Fibroblast of mammary gland (primary cell): ENCODE measurements around the gene KMT5B.
A peak's percentile ranks its signal among the peaks of the same experiment; 100 is the strongest.

ENCODE experiments used
- DNase-seq: peaks from one replicate; pipeline ENCODE4 v3.0.0-alpha.2; 2010; ENCODE audit warnings: low read depth
- H3K4me3 ChIP-seq: 2 replicates; pipeline ENCODE4 v1.5.1; 2011; ENCODE audit warnings: low read depth, mild to moderate bottlenecking, low read length, moderate library complexity; ENCODE audit not compliant: control insufficient read depth
- TF ChIP-seq, protein P1 (sequence below): conservative IDR thresholded peaks from 2 replicates; pipeline ENCODE4 v1.5.1; 2011; ENCODE audit warnings: low read depth, low read length, inconsistent platforms; ENCODE audit not compliant: control insufficient read depth, insufficient read depth

The KMT5B gene

DNA sequence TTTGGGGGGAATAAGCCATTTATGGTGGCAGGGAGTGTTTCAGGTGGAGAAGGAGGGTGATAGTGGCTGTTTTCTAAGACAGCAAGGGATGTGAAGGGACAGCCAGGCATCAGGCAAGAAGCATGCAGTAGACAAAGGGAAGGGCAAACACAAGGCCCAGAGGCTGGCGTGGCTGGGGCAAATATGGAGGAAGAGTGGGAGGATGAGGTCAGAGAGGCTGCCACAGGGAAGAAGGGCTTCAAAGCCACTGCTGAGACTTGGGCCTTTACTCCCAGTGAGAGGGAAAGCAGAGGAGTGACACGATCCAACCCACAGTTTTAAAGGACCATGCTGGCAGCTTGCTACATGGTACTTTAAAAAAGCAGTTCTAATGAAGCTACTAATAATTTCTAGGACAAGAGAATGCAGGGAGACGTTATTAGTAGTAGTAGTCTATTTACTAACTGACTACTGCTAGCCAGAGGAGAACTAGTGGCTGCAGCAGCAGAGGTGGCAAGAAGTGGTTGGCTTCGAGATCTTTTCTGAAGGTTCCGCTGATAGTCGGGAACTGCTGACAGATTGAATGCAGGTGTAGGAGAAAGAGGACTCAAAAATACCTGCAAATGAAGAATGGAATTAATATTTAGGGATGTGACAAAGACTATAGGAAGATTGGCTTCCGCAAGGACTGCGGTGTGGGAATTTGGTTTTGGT lies 13.7 kb downstream of the KMT5B start:
- TF ChIP-seq, protein P1, sequence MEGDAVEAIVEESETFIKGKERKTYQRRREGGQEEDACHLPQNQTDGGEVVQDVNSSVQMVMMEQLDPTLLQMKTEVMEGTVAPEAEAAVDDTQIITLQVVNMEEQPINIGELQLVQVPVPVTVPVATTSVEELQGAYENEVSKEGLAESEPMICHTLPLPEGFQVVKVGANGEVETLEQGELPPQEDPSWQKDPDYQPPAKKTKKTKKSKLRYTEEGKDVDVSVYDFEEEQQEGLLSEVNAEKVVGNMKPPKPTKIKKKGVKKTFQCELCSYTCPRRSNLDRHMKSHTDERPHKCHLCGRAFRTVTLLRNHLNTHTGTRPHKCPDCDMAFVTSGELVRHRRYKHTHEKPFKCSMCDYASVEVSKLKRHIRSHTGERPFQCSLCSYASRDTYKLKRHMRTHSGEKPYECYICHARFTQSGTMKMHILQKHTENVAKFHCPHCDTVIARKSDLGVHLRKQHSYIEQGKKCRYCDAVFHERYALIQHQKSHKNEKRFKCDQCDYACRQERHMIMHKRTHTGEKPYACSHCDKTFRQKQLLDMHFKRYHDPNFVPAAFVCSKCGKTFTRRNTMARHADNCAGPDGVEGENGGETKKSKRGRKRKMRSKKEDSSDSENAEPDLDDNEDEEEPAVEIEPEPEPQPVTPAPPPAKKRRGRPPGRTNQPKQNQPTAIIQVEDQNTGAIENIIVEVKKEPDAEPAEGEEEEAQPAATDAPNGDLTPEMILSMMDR = no peak
- DNase-seq = no peak
- H3K4me3 ChIP-seq = no peak overlapping the region

GRCh38 chr11:68196219-68196618 lies 16.9 kb downstream of the KMT5B start:
- TF ChIP-seq, protein P1 = no peak
- no peak overlapping the region for H3K4me3 ChIP-seq
- no peak for DNase-seq

- H3K4me3 ChIP-seq = no peak overlapping the region
- TF ChIP-seq, protein P1 = no peak
- DNase-seq = no peak
These were observed 18.3 kb downstream of the KMT5B start for GRCh38 chr11:68194675-68195294.

DNA sequence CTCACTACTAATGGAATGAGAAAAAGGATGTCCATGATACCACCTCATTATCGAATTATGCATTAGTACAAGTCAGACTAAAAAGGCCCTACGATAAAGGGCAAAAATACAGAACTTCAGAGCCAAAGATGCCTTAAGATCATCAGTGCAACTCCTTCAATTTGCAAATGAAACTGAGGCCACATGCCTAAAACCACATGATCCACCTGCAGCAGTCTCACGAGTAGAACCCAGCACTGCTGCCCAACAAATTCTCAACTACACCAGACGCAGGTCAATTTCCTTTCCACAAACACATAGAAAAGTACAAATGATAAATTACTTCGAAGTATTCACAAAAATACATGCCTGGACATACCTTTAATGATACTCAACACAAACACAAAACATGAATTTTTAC lies 20.1 kb downstream of the KMT5B start:
- DNase-seq = no peak
- TF ChIP-seq, protein P1 = no peak
- H3K4me3 ChIP-seq = no peak overlapping the region

DNA sequence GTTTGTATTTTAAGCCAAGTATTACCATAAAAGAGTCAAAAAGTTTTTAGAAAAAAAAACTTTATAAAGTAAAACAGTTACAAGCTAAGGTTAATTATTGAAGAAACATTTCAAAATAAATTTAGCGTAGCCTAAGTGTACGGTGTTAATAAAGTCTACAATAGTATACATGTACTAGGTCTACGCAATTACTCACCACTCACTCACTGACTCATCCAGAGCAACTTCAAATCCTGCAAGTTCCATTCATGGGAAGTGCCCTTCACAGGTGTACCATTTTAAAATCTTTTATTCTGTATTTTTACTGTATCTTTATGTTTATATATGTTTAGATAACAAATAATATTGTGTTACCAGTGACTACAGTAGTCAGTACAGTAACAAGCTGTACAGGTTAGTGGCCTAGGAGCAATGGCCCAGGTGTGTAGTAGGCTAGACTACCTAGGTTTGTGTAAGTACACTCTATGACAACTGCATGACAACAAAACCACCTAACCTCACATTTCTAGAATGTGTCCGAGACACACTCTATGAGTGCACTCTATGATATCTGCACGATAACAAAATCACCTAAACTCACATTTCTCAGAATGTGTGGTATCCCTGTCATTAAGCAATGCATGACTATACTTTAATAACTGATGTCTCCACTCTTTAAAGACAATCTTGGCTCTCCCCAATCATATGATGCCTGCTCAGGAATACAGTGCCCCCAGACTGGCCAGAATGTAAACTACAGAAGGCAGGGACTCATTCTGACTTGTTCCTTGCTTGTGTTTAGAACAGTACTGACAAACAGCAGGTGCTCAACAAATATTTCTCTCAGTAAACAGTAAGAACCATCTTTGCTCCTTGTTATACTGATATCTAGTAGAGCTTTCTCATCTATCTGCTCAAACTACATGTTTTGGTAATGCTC lies 21.2 kb downstream of the KMT5B start:
- peak; percentile 17 for DNase-seq
- no peak overlapping the region for H3K4me3 ChIP-seq
- TF ChIP-seq, protein P1 = no peak

DNA sequence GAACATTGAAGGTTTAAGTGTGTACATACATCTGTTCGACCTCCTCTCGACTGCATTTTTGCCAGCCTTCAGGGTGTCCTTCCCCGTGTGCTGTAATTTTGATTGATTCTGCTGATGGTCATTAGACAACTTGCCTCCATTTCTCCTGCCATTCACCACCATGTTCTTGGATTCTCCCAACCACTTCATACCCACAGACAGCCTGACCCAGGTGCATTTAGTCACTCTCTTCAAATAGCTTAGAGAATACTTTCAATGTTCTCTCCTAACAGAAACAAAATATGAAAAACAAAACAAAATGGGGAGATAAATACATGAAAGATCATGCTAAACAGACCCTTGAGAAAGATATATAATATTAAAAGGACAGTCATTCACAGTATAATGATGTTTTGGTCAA lies 23.2 kb downstream of the KMT5B start:
- no peak for DNase-seq
- TF ChIP-seq, protein P1 = no peak
- H3K4me3 ChIP-seq = no peak overlapping the region
